NCI-H1694 (cell line): ENCODE results near the gene TMEM94.

ENCODE experiments used
- DNase-seq: peaks from one replicate; lab custom pipeline; 2025; lab: John Stamatoyannopoulos, UW

TMEM94 gene

DNA sequence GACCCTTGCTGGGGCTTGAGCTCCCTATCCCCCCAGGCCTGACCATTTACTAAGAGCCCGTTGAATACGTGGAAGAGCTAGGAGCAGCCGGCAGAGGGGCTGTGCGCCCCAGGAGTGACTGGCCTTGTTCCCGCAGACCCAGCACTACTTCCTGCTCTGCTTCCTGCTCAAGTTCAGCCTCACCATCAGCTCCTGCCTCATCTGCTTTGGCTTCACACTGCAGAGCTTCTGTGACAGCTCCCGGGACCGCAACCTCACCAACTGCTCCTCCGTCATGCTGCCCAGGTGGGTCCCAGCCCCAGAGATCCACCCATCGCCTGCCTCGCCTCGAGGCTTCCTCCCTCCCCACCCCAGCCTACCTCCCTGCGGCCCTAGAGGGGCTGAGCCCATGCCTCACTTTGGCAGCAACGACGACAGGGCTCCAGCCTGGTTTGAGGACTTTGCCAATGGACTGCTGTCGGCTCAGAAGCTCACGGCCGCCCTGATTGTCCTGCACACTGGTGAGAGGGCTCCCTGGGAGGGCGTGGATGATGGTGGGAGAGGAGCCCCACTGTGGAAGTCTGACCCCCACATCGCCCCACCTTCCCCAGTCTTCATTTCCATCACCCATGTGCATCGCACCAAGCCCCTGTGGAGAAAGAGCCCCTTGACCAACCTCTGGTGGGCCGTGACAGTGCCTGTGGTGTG, 41.7 kb downstream of the TMEM94 start:
- no peak for DNase-seq

DNA sequence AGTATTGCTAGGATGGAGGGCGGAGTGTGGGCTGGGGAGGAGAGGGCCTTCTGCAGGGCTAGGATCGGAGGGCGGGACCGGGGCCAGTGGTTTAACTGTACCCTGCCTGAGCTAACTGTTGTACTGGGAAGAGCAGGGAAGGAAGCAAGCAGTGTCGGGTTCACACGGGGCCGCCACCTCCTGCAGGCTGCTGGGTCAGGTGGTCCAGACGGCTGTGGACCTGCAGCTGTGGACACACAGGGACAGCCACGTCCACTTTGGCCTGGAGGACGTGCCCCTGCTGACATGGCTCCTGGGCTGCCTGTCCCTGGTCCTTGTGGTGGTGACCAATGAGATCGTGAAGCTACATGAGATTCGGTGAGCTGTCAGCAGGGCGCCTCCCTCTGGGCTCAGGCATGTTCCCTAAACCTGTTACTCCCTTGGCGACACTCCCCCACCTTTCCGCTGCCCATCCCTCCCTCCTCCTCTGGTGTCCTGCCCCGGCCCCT, 42.3 kb downstream of the TMEM94 start:
- DNase-seq, result no peak

DNA sequence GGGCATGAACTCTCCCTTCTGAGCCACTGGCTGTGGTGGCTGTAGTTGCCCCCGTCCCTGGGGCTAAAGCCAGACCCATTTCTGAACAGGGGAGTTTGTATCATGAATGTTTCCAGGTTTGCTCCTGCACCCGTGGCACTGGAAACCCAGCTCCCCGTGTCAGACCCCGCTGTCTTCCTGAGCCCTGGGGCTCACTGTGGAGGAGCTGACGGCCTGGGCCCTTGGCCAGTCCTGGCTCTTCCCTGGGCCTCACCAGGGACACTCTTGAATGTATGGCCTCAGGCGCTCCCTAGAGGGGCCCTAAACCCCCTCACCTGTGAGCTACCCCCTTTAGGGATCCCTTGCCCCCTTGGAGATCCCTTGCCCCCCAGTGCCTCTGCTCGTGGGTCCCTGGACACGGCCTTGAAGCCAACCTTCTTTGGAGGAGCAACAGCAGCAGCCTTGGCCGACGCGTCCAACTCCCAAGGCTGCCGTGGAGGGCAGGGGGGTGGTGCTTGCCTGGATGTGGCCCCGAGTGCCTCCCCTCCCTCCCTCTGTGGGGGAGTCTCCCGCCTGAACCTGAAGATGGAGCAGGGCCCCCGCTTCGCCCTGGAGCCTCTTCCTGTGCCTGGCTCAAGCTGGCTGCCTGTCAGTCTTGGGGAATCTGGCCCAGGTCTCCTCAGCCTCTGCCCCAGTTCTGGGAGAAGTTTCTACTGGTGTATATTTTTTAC, 43.0 kb downstream of the TMEM94 start:
- DNase-seq, result no peak

DNA sequence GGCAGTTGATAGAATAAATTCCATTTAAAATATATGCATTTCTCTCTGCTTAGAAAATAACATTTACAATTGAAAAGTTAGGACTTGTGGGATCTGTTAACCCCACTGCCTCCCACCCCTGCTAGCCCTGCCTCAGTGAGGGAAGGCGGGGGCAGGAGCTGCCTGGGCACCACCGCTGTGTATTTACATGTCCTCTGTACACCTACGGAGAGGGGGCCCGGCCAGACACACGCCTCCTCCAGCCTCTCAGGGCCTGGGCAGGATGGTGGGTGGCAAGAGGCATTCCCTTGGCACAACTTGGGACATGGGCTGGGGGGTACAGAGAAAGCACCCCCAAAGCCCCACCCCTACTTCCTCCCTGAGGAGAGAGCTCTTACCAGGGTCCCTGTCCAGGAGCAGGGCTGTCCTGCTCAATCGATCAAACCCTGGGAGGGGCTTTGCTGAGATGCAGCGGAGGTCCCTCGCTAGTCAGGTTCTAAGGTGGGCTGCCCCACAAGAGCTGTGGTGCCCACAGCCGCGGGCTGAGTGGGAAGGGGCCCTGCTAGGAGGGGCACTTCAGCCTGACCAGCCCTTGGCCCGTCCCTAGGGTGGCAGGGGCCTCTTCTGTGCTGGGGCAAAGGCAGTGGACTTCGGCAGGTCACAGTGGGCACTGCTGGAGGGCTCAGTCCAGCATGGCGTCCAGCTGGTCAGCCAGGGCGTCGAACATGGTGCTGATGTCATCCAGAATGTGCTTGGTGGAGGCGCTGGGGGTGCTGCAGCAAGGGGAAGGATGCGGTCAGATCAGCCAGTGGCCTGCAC, 44.2 kb downstream of the TMEM94 start:
- no peak for DNase-seq

DNA sequence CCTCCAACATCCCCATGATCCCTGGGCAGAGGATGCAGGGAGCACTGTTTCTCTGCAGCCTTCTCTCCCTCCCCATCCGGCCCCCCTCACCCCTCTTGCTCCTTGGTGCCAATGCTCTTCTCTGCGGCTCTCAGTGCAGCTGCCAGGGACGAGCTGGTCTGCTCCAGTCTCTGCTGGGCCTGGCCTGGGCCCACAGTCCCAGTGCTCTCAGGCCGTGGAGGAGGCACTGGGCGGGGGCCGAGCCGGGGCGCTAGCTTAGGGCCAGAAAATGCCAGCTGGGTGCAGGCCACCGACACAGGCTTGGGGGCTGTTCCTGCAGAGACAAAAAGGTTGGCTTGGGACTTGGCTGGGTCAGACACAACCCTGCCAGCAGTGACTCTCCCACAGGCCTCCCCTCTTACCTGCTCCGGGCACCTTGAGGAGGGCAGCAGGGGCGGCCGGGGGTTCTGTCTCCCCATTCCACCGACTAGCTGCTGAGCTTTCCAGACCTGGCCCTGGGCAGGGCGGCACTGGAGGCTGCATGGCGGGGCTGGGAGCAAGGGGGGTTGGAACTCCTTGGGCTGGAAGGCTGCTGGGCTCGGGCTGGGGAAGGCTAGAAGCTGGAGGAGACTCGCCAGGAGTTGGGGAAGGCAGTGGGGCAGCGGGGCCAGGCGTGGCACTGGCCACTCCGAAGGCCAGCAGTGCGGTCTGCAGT, 45.1 kb downstream of the TMEM94 start:
- DNase-seq, result no peak

DNA sequence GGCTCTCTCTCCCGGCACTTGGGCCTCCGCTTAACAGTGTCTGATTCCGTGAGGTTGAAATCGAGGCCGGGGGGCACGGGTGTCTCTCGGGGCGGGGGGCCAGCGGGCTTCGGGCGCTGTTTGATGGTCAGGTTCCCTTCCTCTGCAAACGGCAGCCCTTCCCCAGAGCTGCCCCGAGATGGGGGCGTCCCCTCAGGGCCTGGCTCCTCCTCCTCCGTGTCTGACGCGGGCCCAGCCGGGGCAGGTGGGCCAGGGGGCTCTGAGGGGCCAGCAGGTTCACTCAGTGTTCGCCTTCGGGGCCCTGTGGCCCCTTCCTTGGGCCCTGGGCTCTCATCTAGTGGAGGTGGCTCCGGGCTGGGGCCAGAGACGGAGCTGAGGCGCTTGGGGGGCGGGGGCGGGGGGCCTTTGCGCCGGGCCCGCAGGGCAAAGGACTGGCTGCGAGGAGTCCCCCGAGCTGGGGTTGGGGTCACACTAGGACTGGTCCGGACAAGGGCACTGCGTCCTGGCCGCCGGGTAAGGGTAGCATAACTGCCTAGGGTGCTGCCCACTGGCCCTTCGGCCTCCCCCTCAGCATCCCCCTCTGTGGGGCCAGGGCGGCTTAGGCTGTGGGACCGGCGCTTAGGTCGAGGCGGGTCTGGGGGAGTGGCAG, 45.8 kb downstream of the TMEM94 start:
- DNase-seq, result no peak

DNA sequence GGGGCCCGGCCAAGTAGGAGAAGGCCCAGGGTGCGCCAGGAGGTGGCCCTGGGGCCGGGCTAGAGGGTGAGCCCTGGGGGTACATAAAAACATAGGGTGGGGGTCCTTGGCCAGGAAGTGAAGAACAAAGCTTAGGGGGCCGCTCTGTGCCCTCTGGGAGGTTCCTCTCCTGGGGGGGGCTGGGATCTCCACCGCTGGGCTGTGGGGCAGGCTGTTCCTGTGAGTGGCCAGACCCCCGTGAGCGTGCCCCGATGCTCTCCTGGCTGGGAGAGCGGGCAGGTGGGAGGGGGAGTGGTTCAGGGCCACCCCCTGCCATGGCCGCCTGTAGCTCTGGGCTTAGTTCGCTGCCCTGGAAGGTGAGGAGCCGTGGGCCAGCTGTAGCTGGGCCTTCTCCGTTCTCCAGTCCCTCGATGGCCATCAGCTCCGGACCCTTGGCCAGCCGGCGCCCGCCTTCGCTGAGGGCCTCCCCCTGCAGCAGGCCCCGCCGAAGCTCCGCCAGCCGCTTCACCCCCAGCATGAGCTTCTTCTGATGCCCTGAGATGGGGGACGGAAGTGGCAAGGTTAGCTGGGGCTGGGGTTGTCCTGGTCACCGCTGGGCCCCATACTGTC, 46.4 kb downstream of the TMEM94 start:
- DNase-seq, result no peak

DNA sequence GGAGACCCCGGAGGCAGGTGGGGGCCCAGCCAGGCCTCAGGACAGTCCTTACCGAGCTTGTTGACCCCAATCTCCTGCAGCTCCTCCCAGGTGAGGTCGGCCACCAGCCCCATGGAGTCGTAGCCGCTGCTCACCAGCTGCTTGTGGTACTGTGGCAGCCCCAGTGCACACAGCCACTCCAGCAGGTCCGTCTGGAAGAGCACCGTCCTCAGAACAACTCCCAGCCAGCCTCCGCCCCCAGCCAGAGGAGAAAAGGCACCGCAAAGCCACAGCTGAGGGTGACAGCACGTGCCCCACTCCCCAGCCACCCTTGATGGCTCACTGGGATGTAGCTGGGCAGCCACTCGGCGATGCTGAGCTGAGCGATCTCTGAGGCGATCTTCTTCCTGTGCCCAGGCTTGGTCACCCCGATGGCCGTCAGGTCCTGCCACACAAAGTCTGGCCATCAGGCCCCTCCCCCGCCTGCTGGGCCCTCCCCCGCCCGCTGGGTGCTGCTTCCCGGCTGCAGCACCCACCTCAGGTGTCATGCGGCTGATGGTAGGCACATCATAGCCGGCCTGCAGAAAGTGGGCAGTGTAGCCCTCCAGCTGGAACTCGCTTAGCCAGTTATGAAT, 47.0 kb downstream of the TMEM94 start:
- DNase-seq, result no peak

DNA sequence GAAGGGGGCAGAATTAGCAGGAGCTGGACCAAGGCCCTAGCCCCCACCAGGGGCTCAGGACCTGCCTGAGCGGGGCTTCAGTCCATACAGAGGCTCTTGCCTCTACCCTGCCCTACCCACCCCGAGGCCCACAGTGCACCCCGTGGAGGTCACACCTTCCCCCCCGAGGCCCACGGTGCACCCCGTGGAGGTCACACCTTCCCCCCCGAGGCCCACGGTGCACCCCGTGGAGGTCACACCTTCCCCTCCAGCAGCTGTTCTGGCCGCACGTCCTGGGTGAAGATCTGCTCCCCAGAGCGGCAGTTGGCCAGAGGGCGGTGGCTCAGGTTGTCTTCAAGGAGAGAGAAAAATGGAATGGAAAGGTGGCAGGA, 47.5 kb downstream of the TMEM94 start:
- no peak for DNase-seq

DNA sequence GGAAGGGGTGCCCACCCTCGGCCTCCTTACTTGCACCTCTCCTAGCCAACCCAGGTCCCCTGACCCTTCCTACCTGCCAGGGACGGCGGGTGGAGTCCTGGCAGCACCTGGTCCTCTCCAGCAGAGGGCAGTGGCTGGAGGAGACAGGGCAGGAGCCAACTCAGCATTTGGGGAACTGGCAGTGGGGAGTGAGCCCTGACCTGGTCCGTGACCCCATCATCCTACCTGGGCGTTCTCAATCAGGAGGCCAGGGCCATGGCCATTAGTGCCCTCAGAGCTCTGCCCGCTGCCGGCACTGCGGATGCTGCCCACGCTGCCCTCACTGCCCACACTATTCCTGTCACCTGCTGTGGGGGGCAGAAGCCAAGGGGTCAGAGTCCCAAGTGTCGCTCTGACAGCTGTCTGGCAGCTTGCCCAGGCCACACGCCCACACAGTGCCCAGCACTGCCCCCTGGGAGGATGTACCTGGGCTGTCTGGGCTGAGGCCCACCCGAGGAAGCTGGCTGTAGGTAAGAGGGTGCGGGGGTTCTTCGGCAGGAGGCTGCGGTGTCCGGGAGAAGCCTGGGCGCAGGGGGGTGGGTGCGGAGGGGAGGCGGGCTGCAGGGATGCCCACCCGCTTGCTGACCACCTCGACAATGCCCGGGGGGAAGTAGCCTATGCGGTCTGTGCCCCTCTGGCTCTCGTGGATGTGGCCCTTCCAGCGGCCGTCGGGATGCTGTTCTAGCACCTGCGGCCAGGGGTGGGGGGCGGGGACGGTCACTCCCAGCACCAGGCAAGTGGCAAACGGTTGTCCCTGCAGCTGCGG, 48.1 kb downstream of the TMEM94 start:
- DNase-seq, result no peak

DNA sequence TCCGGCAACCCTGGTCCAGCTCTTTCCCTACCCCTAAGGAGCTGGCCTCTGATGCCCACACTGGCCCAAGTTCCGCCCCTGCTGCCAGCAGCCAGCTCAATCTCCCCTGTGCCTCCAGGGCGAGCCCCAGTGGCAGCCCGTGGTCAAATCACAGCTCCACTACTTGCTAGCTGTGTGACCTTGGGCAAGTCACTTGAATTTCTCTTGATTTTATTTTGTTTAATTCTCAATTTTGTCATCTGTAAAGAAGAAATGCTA, 48.6 kb downstream of the TMEM94 start:
- DNase-seq, result no peak

DNA sequence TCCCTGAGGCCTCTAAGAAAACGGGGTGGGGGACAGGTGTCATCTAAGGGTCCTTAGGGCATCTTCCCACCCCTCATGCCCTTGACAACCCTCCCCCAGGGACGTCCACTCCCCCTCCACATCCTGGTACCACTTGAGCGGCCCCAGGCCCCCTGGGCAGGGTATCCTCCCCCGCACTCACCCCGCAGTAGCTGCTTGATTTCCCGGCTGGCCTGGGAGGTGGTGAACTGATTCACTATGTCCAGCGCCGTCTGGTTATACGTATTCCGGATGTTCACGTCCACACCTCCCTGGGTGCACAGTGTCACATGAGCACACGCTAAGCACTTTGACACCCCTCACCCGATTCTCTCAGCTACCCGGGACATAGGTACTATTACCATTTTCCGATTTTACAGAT, 49.2 kb downstream of the TMEM94 start:
- DNase-seq, result no peak

DNA sequence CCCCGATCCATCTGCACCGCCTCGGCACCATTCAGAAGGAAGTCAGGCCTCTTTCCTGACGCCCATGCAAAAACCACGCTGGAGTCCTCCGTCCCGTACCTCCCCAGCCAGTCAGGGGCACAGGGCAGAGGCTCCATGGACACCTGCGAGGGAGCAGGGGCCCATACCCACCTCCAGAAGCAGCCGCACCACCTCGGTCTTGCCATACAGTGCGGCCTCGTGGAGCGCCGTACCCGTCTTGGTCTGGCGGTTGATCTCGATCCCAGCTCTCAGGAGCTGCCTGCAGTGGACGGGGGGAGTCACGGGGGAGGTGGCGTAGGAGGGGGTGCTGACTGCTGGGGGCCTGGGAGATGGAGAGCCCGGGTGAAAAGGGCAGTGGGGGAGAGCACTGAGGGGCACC, 49.7 kb downstream of the TMEM94 start:
- no peak for DNase-seq

DNA sequence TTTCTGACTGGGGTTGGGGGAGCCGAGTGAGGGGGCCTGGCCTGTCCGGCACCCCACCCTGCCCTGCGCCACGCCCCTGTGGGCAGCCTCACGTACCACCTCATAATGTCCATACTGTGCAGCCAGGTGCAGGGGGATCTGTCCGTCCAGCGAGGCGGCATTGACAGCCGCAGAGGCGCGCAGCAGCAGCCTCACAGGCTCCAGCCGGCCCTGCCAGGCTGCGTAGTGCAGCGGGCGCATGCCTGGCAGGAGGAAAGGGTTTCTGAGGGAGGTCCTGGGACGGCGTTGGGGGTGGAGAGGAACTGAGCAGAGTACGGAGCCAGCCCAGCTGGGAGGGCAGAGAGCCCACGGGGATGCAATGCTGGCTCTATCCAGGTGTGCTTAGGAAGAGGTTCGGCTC, 50.5 kb downstream of the TMEM94 start:
- DNase-seq, result no peak

DNA sequence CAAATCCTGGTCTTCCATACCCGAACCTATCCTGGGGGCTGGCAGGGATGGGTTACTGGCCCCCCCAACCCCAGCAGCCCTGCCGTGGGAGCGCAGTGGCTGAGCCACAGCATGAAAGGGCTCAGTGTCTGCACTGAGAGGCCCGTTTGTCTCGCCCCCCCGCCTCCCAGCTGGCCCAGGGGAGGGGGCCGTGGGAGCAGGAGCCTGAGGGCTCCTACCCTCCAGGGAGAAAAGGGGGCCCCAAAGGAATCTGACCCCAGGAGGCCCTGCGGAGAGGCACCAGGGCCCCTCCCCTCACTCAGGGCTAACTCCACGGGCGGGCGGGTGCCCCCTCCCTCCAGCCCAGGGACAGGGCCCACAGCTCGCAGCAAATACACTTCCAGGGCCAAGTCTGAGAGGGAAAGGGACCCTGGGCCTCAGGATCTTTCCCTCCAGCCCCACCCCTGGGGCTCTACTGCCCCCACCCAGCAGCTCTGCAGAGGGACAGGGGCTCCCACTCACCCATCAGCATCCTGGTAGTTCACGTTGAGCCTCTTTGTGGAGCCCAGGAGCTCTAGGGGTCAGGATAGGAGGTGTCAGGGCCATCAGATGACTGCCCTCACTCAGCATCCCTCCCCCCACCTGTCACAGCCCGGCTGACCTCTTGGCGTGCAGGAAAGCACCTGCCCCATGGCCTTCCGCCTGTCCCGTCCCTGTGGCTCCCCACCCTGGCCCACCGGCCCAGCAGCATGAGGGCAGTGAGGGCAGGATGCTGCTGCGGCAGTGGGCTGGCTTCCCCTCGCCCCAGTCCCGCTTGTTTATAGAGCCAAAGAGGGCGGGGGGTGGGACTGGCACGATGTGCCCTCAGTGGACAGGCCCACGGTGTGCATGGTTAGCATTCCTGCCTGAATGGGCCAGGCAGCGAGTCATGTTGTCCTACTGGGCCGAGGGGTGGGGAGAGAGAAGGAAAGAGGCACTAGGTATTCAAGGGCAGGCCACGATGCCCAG, 51.6 kb downstream of the TMEM94 start:
- no peak for DNase-seq

DNA sequence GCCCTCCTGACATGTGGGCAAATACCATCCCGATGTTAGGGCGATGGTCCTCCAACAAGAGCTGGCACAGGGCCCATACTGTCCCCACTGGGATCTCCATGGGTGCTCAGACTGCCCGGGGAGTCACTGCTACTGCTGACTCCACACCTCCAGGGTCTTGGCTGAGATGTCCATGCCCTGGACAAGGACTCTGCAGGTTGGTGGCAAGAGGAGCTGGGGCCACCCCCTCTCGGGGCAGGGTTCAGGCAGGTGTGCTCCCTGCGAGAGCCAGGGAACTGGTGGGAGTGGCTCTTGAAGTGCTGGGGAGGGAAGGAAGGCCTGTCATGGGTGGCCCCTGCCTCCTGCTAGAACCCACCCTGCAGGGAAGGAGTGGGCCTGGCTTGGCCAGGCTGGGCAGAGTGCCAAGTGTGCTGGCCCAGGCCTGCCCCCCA, 52.5 kb downstream of the TMEM94 start:
- DNase-seq, result no peak

DNA sequence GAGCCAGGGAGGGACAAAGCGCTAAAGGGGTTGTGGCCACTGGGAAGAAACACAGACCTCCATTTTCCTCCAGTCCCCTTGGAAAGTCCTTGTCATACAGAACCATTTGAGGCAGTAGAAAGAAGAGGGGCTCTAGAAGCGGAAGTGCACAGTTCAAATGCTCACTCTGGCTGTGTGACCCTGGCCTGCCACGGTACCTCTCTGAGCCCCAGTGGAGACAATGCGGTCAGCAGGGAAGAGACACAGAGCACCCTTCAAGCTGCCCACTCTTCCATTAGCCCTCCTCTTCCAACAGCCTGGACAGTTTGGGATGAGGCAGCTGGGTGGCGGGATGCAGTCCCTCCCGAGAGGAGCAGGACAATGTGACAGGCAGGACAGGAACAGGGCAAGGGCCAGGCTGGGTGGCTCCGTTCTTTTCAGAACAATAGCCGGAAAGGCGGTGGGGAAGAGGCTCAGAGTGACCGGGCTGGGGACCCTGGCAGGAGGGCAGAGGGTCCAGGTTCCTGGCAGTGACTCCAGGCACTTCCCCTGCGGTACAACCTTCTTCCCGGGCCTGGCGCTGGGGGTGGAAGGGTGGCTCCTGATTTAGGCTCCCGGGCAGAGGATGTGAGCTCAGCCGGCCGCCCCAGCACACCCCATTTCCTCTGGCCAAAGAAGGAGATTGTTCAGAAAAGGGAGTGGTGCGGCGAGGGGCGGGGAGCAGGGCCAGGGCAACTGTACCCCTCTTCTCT, 53.3 kb downstream of the TMEM94 start:
- DNase-seq, result no peak

DNA sequence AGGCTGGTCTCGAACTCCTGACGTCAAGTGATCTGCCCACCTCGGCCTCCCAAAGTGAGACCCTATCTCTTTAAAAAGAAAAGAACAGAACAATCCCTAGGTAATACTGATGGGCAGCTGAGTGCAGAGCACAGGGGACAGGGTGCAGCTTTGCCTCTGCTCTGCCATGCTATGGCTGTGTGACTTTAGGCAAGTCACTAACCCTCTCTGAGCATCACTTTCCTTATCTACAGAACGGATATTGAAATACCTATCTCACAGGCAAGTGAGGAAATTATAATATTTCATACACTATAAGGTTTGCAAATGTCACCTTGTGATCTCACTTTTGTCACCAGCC, 54.8 kb downstream of the TMEM94 start:
- DNase-seq, result no peak
